Stomach (tissue), 4 donors: Measurements from ENCODE around the gene MX2.

Source experiments
- CTCF ChIP-seq, 7 experiments: fragments of 450-650 bp in 4 of 7; fragments of 200-600 bp in 3 of 7; sonication (generic) in 3 of 7; IDR thresholded peaks; one replicate each; pipeline ENCODE4 v1.5.1; 2016 to 2019; ENCODE audit warnings: antibody characterized with exemption in 7 of 7, control low read depth in 2 of 7, mild to moderate bottlenecking in 1 of 7
- EP300 ChIP-seq: sonication (generic); formaldehyde crosslinking; IDR thresholded peaks from one replicate; pipeline ENCODE4 v1.6.1; 2017; ENCODE audit warnings: antibody characterized with exemption
- POLR2A ChIP-seq, 4 donors: fragments of 450-650 bp; IDR thresholded peaks; one replicate each; pipeline ENCODE4 v1.6.1; 2016; ENCODE audit warnings: antibody characterized with exemption in 4 of 4, control low read depth in 2 of 4, mild to moderate bottlenecking in 1 of 4, moderate library complexity in 1 of 4

- TF ChIP-seq CTCF (IDR thresholded peaks at IDR 0.05): no peak
- no peak for TF ChIP-seq EP300
- TF ChIP-seq POLR2A (IDR thresholded peaks at IDR 0.05): no peak
Measured at GRCh38 chr21:41365377-41366107, 3.7 kb downstream of the MX2 start.
